Caco-2 (cell line): ENCODE data around the gene JARID2. TPM values are rescaled to one million over a fixed set of nuclear protein-coding genes. Genes with fewer than 3 reads are reported as not detected.

Source experiments
- BruUV-seq: library from RNA; stranded (reverse); fragments of 400-500 nt; replicated peaks from 2 replicates; lab custom pipeline; 2021; lab: Mats Ljungman, UMichigan
- CTCF ChIA-PET: fragments of 300-600 bp; sonication (Branson Sonifier 250); formaldehyde crosslinking; loops from one replicate; lab custom pipeline; 2022; ENCODE audit warnings: antibody characterized with exemption; lab: Charles Lee
- POLR2A ChIA-PET: fragments of 300-600 bp; sonication (Branson Sonifier 250); formaldehyde crosslinking; loops from one replicate; lab custom pipeline; 2022; ENCODE audit warnings: antibody characterized with exemption; lab: Charles Lee
- DNase-seq, 2 experiments: peaks; one replicate each; pipeline versions ENCODE4 v3.0.0 to v3.0.0-alpha.2; 2020 to 2022
- H3K27me3 ChIP-seq: replicated peaks from 2 replicates; pipeline ENCODE4 v1.6.0; 2011; ENCODE audit warnings: low read length; ENCODE audit not compliant: control insufficient read depth, insufficient read depth
- H3K36me3 ChIP-seq: 2 replicates; pipeline ENCODE4 v1.5.1; 2011; ENCODE audit warnings: low read length; ENCODE audit not compliant: control insufficient read depth, insufficient read depth
- H3K4me1 ChIP-seq: fragments of 250-450 bp; sonication (Bioruptor Pico); 2 replicates; pipeline ENCODE4 v1.5.1; 2020; ENCODE audit warnings: mild to moderate bottlenecking
- H3K4me3 ChIP-seq: 2 replicates; pipeline ENCODE4 v1.5.1; 2011; ENCODE audit warnings: low read depth, mild to moderate bottlenecking, control low read depth, low read length
- H3K9me3 ChIP-seq: fragments of 250-450 bp; sonication (Bioruptor Pico); 2 replicates; pipeline ENCODE4 v1.5.1; 2020; ENCODE audit warnings: mild to moderate bottlenecking, moderate library complexity
- H3K27ac Mint-ChIP-seq: one replicate; pipeline ENCODE4 v1.8.0; 2022; ENCODE audit warnings: mixed read lengths; ENCODE audit not compliant: unreplicated experiment
- H3K27me3 Mint-ChIP-seq: one replicate; pipeline ENCODE4 v1.8.0; 2022; ENCODE audit warnings: mixed read lengths; ENCODE audit not compliant: insufficient read depth, unreplicated experiment
- H3K36me3 Mint-ChIP-seq: one replicate; pipeline ENCODE4 v1.8.0; 2022; ENCODE audit warnings: mild to moderate bottlenecking, mixed read lengths; ENCODE audit not compliant: insufficient read depth, unreplicated experiment
- H3K4me1 Mint-ChIP-seq: one replicate; pipeline ENCODE4 v1.8.0; 2022; ENCODE audit warnings: low read depth, mixed read lengths; ENCODE audit not compliant: unreplicated experiment
- H3K4me3 Mint-ChIP-seq: one replicate; pipeline ENCODE4 v1.8.0; 2022; ENCODE audit warnings: mild to moderate bottlenecking, moderate library complexity, mixed read lengths; ENCODE audit not compliant: unreplicated experiment
- H3K9me3 Mint-ChIP-seq: one replicate; pipeline ENCODE4 v1.8.0; 2022; ENCODE audit warnings: mixed read lengths; ENCODE audit not compliant: unreplicated experiment
- intact Hi-C: fragments of 100-400 bp; cut with micrococcal nuclease; formaldehyde crosslinking; loops from one replicate; pipeline ENCODE4 v1.10.0; 2022; ENCODE audit not compliant: unreplicated experiment
- total RNA-seq: library from RNA; stranded (reverse); gene quantifications from 2 replicates; pipeline ENCODE4 v1.2.3, GENCODE V29; 2022
- TF ChIP-seq, protein P1 (sequence below), 2 experiments: fragments of 200-600 bp in 1 of 2; IDR thresholded peaks; 1 replicate in 1 of 2; 2 replicates in 1 of 2; pipeline versions ENCODE4 v1.5.1 to v1.8.0; 2011 to 2022; ENCODE audit warnings: antibody characterized with exemption in 1 of 2, control low read depth in 1 of 2, inconsistent platforms in 1 of 2, low read depth in 1 of 2, low read length in 1 of 2, mild to moderate bottlenecking in 1 of 2, moderate library complexity in 1 of 2; ENCODE audit not compliant: insufficient read depth in 1 of 2, severe bottlenecking in 1 of 2, unreplicated experiment in 1 of 2

Gene JARID2
- total RNA-seq, 1 experiment from 2014 or later: 18.3 TPM

DNA sequence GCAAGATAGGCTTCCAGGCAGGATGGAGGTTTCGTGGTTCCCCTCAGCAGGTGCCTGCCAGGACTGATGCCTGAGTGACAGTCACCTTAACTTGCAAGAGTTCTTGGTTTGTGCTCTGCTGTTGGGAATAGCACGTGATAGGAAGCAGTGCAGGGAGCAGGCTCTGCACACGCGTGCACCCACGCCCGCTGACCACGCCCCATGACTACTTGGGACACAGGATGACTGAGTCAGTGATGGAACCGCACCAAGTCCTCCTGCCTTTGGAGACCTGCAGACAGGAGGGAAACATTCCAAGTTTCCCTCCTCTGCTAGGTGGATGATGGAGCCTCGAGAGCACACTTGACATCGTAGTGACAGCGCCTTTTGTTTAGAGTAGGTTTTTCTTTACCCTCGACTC lies 252.8 kb downstream of the JARID2 start:
- no peaks in the 10 kb centered on the region for H3K36me3 ChIP-seq
- no peaks in the 10 kb centered on the region for H3K9me3 Mint-ChIP-seq
- BruUV-seq: no TSS peak
- no peaks in the 10 kb centered on the region for H3K4me1 Mint-ChIP-seq
- no peaks in the 10 kb centered on the region for H3K9me3 ChIP-seq
- H3K27ac Mint-ChIP-seq: no peak overlapping the region
- H3K4me1 ChIP-seq: no peaks in the 10 kb centered on the region
- no peak overlapping the region for H3K4me3 Mint-ChIP-seq
- no peak overlapping the region for H3K4me3 ChIP-seq
- TF ChIP-seq, protein P1, sequence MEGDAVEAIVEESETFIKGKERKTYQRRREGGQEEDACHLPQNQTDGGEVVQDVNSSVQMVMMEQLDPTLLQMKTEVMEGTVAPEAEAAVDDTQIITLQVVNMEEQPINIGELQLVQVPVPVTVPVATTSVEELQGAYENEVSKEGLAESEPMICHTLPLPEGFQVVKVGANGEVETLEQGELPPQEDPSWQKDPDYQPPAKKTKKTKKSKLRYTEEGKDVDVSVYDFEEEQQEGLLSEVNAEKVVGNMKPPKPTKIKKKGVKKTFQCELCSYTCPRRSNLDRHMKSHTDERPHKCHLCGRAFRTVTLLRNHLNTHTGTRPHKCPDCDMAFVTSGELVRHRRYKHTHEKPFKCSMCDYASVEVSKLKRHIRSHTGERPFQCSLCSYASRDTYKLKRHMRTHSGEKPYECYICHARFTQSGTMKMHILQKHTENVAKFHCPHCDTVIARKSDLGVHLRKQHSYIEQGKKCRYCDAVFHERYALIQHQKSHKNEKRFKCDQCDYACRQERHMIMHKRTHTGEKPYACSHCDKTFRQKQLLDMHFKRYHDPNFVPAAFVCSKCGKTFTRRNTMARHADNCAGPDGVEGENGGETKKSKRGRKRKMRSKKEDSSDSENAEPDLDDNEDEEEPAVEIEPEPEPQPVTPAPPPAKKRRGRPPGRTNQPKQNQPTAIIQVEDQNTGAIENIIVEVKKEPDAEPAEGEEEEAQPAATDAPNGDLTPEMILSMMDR (IDR thresholded peaks at IDR 0.05; ENCODE audit: insufficient read depth in 1 of 2, low read depth in 1 of 2, low read length in 1 of 2, severe bottlenecking in 1 of 2, unreplicated experiment in 1 of 2): no peak
- ChIA-PET POLR2A (no interaction called here), CTCF (no interaction called here)
- H3K36me3 Mint-ChIP-seq: peaks cover 29% of the 10 kb centered on the region
- no peaks in the 10 kb centered on the region for H3K27me3 ChIP-seq
- no peaks in the 10 kb centered on the region for H3K27me3 Mint-ChIP-seq
- no peak for DNase-seq
- intact Hi-C loops: no loop called here

DNA sequence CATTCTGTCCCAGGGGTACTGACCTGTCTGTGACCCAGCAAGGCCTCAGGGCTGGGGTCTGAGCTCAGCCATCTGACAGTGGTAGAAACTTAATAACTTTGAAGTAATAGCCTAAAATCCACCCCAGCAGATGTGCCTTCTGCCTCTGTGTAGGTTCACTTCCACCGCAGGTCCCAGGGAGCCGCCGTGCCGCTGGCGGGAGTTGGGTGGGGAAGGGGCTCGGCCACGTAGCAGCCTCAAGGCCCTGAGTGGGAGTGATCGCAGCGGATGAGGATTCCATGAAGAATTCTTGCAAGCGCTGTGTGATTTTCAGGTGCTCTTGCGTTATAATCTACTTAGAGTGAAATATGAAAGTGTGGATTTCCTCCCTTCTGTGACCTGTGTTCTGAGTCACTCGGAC lies 253.3 kb downstream of the JARID2 start:
- Mint-ChIP-seq H3K4me1 (no peaks in the 10 kb centered on the region), H3K27ac (no peak overlapping the region), H3K9me3 (no peaks in the 10 kb centered on the region), H3K4me3 (no peak overlapping the region), H3K36me3 (peaks cover 34% of the 10 kb centered on the region), H3K27me3 (no peaks in the 10 kb centered on the region)
- Histone ChIP-seq H3K36me3 (no peaks in the 10 kb centered on the region), H3K9me3 (no peaks in the 10 kb centered on the region), H3K4me1 (no peaks in the 10 kb centered on the region), H3K4me3 (no peak overlapping the region), H3K27me3 (no peaks in the 10 kb centered on the region)
- CTCF ChIA-PET: no interaction called here
- BruUV-seq: no TSS peak
- intact Hi-C loops: no loop called here
- POLR2A ChIA-PET: no interaction called here
- DNase-seq: no peak
- TF ChIP-seq, protein P1 (IDR thresholded peaks at IDR 0.05; ENCODE audit: insufficient read depth in 1 of 2, low read depth in 1 of 2, low read length in 1 of 2, severe bottlenecking in 1 of 2, unreplicated experiment in 1 of 2): no peak

DNA sequence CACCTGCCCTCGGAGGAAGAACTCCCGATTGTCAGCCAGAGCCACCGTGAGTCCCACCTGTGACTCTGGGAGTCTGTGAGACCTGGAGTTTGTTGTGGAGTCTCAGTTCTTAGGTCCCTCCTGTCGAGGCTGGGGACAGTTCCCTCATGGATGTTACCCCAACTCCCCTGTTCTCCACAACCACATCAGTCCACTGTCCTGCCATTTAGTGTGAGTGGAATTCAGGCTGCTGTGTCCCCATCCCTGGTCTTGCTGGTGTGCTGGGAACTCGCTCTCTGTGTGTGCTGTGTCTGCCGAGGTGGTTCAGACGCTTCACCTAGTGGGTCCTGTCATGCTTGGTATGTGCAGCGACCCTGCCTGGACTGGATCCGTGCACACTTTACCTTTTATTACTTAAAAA lies 253.7 kb downstream of the JARID2 start:
- H3K27ac Mint-ChIP-seq: no peak overlapping the region
- Histone ChIP-seq H3K4me3 (no peak overlapping the region), H3K4me1 (no peaks in the 10 kb centered on the region), H3K36me3 (no peaks in the 10 kb centered on the region), H3K9me3 (no peaks in the 10 kb centered on the region), H3K27me3 (no peaks in the 10 kb centered on the region)
- peaks cover 38% of the 10 kb centered on the region for H3K36me3 Mint-ChIP-seq
- no peaks in the 10 kb centered on the region for H3K9me3 Mint-ChIP-seq
- no peaks in the 10 kb centered on the region for H3K4me1 Mint-ChIP-seq
- no peak overlapping the region for H3K4me3 Mint-ChIP-seq
- TF ChIP-seq, protein P1 (IDR thresholded peaks at IDR 0.05; ENCODE audit: insufficient read depth in 1 of 2, low read depth in 1 of 2, low read length in 1 of 2, severe bottlenecking in 1 of 2, unreplicated experiment in 1 of 2): no peak
- no peaks in the 10 kb centered on the region for H3K27me3 Mint-ChIP-seq
- BruUV-seq: no TSS peak
- no peak for DNase-seq
- ChIA-PET POLR2A (no interaction called here), CTCF (no interaction called here)
- intact Hi-C loops: no loop called here
